NCI-H1092 treated with DMSO at 0.1 percent for 48 hours (cell line): ENCODE results near the gene HS6ST3.

Source experiments
- DNase-seq: peaks from one replicate; lab custom pipeline; 2025; lab: John Stamatoyannopoulos, UW

HS6ST3 gene

DNA sequence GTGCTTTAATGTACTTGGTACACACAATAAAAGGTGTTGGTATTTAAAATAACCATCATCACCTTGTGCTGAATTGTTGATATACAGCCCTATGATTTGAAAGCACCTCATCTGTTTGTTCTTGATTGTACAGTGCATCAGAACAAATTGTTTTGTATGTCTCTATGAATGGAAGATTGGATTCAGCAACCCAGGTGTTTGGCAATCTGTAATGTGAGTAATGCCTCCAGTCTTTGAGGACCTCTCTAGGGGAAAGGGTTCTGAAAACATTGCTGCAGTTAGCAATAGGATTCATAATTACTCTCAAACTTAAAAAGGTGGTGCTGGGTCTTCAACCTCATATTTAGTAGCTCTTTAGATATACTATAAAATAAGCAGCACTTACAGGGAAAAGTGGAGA lies 562.6 kb downstream of the HS6ST3 start:
- no peak for DNase-seq

DNA sequence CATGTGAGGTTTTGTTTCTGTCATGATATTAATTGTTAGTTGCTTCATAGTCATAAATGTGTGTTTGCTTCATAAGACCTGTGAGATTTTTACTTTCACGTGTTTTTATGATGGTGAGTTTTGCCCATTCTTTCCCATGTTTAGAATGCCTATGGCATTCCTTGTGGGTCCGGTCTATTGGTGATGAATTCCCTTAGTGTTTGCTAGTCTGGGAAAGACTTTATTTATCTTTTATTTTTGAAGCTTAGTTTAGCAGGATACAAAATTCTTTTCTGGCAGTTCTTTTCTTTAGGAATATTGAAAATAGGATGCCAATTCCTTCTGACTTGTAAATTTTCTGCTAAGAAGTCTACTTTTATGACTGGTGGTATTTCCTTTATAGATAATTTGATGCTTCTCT lies 571.7 kb downstream of the HS6ST3 start:
- DNase-seq: no peak

DNA sequence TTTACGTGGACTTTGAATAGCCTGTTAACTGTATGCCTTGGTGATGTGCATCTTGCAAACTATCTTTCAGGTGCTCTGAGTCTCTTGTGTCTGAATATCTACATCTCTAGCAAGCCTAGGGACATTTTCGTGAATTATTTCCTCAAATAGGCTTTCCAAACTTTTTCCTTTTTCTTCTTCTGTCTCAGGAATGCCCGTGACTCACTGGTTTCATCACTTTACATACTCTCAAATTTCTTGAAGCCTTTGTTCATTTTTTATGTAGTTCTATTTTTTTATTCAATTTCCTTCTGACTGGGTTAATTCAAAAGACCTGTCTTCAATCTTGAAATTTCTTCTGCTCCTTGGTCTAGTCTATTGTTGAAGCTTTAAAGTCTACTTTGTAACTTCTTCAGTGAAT lies 572.1 kb downstream of the HS6ST3 start:
- DNase-seq: no peak

DNA sequence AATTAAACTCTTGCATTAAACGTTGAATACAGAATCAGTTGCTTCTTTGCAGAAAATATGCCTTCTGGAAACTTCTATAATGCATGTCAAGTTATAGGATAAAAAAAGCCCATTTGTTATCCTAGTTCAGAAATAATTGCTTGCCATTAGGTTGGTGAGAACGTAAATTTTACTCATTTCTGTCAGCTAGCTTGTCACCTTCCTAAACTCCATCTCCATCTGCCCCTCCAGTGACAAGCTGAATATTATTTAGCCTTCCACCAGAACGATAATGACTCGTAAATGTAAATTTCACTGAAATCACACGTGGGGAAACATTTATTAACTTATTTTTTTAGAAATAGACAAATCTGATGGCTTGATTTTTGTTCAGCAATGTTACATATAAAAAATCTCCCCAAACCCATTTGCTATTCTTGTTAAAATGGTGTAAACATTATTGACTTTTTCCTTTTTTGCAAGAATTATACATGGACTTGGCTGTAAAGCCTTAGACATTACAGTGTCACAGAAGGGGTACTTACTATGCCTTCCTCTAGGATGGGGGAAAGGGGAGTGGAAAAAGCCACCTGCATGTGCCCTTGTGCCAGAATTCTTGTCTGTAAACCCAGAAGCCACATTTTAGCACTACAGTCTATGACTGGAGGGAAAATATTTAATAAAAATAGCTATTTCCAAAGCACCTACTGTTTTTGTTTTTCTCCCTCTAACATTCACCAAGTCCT lies 577.5 kb downstream of the HS6ST3 start:
- no peak for DNase-seq

DNA sequence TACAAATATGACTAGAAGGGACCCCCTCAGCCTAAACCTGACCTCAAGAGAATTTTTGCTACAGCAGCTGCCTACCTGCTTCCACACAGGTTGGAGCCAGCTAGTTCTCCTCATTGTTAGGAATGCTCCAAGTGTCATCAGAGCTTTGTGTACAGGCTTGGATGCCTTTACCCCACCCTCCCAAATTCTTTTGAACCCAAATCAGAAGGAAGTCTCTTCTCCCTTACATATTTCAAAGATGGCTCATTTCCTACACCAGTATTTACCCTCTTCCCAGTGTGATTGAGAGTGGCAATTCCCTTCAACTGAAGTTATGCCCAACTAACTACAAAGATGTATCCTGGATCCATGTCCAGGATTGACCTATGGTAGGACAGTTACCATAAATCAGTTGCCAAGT lies 581.2 kb downstream of the HS6ST3 start:
- no peak for DNase-seq

DNA sequence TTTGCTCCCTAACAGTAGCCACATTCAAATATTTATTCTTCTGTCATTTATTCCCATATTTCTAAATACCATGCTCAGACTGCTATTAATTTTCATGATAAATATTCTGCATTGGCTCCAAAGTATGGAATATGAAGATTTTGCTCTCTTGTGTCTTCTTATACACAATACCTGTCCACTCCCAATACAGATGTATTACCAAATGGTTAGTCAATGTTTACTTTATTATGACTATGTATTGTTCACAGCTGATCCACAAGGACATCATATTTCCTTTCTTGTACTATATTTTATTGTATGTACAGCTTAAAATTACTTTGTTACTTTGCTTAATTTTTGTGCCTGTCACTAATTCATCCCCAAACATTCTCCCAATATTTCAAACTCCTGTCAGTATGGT lies 582.1 kb downstream of the HS6ST3 start:
- DNase-seq: no peak

DNA sequence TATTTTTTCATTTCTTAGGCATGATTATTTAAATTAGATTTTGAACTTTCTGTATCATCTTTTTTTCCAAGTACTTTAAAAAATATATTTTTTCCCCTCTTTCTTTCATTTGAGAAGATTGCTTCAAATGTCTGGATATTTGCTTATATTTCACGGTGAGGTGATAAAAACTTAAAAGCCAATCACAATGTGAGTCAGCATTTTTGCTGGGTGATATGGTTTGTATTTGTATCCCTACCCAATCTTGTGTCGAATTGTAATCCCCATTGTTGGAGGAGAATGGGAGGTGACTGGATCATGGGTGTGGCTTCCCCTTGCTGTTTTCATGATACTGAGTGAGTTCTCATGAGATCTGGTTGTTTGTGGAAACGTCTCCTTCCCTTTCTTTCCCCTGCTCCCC lies 583.9 kb downstream of the HS6ST3 start:
- no peak for DNase-seq

DNA sequence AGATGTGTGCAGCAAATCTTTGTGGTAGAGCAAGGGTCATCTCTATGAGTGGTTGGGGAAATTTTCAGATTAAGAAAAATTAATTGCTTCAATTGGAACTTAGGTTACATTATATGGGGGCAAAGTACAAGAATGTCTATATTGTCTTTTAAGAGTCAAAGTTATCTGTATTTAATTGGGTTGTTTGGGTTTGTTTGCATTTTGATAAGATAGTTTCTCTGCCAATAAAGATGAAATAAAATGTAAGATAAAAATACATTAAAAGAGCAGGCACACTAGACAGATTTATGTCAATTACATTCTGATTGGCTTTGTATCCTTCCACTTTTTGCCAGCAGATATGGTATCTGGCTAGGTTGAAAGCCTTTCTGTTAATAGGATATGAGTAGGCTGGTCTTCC lies 587.1 kb downstream of the HS6ST3 start:
- no peak for DNase-seq

DNA sequence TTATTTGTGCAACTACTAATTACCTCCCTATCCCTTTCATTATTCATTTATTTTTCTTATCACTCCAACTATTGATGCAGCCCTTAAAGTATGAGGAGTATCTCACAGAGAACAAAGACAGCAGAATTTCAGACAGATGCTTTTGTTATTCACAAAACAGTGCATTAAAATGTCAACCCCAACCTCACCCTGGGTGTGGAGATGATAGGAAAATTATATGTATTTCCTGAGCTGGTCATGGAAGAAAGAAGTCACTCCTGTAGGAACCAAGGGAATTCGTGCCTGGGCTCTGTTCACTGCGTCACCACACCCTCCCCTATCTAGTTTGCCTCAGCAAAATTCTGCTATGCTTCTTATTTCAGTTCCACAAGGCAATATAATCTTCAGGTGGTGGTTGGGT lies 588.9 kb downstream of the HS6ST3 start:
- DNase-seq: no peak

DNA sequence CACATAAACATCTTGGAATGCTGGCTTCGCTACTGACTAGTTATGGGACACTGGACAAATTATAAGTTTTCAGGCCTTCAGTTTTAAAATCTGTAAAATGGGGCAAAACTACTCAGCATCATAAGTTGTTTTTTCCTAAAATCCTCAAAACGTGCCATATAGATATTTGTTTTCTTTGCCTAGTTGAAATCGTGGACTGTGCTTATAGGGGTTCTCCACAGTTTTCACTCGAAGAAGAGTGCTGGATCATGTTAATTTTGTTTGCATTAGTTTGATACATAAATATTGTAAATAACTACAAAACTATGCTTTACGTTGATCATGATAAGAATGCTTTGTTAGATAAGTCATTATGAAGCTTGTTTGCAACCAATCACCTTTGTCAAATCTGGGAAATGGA lies 591.0 kb downstream of the HS6ST3 start:
- DNase-seq: no peak

DNA sequence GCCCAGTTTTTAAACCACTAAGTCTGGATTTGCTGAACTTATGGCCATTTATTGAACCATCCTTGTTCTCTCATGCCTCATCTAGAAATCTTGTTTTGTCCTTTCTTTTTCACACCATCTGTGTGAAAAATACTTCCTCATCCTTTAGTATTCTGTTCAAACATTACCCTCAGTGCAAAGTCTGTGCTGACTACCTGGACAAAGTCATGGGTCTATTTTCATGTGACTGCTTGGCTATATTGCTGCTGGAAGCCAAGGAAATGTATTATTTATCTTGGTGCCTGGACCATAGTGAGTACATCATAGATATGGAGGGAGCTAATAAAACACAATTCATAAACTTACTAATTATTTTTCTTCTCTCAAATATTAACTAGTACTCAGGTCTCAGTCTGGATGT lies 591.9 kb downstream of the HS6ST3 start:
- DNase-seq: no peak

DNA sequence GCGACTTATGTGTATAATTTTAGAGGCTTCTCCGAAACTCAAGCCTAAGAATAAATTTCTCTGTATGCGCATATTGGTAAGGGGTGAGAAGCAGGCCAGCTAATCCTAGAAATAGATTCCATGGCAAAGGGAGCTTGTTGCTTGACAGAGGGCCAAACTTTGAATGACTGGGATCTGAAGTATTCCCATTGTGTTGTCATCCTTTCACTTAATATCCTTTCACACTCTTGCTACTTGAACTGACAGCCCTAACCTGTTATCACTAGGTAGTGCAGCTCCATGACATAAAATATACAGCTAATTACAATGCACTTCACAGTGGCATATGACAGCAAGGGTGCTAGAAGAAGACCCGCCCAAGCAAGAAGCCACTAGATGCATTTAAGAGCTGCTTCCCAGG lies 594.6 kb downstream of the HS6ST3 start:
- no peak for DNase-seq

DNA sequence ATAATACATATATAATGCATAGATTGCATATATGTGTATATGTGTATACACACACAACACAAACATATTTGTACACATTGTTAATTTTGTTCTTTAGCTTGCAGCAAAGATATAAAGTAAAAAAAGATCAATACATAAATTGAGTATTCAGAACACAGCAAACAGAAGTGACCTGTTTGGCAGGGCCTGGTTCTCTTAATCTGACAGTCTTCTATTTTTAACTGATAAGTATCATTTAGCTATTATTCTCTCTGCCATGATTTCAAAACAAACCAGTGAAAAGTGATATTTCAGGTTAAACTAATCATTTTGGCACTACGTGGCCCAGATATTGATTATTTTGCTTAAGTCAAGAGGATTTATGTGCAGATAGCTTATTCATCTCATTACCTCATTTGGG lies 595.0 kb downstream of the HS6ST3 start:
- DNase-seq: no peak

DNA sequence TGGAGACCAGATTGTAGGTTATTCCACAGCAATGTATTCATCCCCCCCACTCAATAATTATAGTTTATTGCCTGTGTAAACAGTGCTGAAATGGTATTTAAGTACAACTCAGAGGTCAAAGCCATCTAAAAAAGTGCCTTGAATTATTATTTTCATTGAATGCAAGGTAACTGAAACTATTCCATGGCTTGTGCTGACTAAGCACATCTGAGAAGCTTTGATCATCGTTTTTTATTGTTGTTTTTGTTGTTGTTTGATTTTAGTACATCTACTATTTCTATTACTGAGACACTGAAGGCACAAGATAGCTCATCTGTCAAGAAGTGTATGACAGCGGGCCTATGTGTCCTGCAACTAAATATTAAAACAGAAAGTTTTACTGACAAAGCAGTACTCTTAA lies 596.4 kb downstream of the HS6ST3 start:
- DNase-seq: no peak

DNA sequence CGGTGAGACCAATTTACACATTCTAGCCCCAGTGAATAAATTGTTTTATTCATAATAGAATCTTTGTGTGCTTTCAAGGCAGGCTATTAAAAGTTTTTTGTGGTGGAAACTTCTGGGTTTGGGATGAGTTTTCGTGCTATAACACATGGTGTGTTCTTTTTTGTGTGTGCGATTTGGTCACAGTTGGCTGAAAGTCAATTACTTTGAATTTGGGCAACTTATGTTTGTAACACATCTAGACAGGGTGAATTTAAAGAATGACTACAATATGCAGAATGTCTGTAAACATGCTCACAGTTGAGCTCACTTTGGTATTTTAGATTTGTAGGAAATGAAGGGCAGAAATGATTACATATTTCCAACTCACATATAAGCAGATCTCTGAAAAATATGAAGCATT lies 597.3 kb downstream of the HS6ST3 start:
- no peak for DNase-seq

DNA sequence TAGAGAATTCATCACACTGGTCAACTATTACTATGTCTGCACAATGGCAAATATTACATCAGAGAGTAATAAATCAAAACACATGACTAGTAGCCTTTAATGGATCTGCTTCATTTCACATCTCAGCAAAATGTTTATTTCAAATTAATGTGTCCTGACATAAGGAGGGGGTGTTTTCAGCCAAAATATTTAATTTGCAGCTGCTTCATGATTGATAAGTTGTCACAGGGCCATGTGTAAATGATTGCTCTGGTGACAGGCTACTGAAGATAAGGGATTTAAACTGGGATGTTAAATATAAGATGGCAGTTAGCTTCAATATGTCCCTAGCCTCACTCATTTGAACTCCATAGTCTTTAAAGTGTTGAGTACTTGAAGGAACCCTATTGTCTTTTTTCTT lies 601.1 kb downstream of the HS6ST3 start:
- no peak for DNase-seq

DNA sequence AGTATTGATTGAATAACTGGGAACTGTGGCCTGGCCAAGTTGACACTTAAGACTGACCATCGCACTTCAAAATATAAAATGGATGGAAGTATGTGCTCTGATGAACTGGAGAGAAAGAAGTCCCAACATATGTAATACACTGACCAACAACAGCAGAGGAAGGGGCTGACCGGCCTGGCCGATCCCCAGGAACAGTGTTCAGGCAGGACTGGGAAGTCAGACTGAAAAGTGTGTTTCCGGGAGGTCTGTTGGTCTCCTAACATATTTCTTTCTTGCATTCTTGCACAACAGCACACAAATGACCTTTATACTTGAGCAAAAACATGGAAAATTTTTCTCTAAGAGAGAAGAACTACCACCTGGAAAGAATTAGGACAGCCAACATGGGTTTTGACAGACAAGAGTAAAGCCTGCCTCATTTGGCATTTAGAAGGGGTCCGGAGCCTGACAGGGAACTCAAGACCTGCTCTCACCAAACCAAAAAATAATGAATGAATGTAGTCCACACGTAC lies 606.5 kb downstream of the HS6ST3 start:
- DNase-seq: no peak

DNA sequence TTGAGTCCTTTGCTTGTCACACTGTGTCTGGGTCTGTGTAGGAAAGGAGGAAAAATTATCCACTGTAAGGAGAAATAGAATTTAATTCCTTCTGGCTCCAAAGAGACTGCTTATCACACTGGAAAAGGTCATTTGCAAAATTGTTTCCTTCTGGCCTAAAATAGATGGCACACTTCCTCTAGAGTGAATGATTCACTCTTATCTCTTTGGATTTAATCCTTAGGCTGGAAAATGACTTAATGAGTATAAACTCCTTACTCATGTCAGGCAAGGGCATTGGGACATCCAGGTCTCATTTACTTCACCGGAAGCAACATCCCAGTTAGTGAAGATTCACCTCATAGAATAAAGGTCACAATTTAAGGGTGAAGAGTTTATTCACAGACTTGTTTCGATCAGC lies 610.8 kb downstream of the HS6ST3 start:
- no peak for DNase-seq

DNA sequence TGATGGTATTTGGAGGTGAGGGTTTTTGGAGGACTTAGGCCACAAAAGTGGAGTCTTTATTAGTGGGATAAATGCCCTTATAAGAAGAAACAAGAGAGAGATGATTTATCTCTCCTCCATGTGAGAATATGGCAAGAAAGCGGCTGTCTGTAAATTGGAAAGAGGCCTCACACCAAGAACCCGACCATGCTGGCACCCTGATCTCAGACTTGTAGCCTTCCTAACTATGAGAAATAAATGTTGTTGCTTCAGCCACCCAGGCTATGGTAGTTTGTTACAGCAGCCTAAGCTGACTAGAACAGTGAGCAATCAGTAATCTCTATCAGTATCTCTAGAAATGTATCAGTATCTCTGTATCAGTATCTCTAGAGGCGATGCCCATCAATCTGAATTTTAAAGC lies 617.2 kb downstream of the HS6ST3 start:
- DNase-seq: no peak

DNA sequence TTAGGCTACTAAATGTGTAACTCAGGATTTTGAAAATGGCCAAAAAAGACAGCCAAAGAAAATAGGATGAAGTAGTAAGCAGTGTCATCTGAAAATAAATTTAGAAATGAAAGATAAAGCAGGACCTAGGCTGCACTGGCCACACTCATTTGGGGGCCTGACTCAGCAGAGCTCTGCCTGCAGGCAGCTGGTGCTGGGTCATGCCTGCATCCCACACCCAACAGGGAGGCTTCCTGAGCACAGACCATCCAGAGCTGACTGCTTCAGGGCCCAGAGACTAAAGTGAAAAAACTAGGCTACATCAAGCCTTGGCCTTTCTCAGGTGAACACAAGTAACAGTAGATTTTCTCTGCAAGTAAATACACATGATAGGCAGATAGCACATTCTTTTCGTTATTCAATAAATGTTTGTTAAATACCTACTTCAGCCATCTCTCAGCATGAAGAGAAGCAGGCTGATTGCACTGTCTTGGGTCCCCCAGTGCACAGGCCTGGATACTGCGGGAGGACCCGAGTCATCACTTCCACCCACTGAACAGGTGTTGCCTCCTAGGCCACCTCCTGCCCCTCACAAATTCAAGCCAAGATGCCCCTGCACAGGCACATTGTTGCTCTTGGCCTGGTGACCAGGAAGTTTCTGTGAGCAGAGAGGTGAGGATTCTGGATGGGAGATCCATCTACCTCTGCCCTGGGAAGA lies 620.4 kb downstream of the HS6ST3 start:
- no peak for DNase-seq

DNA sequence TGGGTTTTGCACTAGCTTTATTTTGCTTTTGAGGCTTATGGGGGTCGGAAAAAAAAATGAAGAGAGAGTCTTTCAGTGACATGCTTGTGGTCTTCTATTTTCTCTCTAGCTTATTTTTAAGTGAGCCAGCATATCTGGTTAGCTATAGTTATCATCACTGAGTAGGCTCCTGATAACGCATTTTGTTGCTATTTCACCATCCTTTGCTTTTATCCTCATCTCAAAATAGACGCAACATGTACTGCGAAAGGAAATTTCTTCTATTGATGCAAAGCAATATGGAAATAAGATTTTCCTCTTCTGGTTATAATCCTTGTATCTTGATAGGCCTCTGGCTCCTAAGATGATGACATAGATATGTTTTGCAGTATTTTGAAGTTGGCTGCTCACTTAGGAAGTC lies 630.5 kb downstream of the HS6ST3 start:
- DNase-seq: no peak

DNA sequence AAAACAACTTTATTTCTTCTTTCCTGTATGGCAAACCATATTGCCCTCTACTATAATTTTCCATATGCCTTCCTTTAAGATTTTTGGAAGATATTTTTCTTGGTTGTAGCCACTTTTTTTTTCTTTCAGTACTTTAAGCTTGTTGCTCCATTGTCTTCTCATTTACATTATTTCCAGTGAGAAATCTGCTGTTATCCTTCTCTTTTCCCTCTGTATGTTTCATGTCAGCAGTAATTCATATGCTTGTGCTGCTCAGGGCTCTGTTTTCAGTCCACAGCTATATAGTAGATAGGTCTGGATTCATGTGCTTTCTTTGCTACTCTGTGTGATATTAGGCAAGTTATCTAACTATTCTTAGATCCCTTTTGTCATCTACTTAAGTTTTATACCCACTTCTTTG lies 636.7 kb downstream of the HS6ST3 start:
- no peak for DNase-seq

DNA sequence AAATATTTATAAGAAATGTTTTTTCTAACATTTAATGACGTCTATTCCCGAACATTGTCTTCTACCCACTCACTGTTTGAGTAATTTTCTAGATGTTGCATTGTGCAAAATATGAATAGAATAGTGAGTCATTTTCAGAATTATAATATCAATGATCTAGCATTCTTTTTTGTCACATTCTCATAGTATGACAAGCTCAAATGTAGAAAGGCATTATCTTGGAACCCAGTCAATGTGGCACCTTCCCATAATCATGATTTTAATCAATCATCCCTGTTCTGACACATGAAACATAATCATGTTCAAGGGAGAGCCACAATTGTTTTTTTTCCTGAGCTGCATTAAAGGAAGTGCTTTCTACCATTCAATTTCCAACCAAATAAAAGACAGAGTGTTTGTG lies 638.6 kb downstream of the HS6ST3 start:
- no peak for DNase-seq

DNA sequence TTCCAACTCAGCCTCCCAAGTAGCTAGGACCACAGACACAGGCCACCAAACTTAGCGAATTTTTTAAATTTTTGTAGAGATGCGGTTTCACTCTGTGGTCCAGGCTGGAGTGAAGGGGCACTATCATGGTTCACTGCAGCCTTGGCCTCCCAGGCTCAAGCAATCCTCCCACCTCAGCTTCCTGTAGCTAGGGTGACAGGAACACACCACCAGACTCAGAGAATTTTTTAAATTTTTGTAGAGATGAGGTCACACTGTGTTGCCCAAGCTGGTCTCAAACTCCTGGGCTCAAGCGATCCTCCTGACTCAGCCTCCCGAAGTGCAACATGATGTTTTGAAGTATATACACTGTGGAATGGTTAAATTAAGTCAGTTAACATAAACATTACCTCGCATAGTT lies 640.8 kb downstream of the HS6ST3 start:
- DNase-seq: no peak
